Measurements from ENCODE around the gene METTL8. TPM values are rescaled to one million over a fixed set of nuclear protein-coding genes. Genes with fewer than 3 reads are reported as not detected.
"Not testable (repeated sequence)": the region's sequence is repeated elsewhere in the genome, so short reads cannot be mapped to it uniquely, and the experiment has no call there.

Gene METTL8
- total RNA-seq, 2 experiments from 2014 or later: 43.4 to 44.8 TPM

GRCh38 chr2:171387052-171387451 lies 46.7 kb downstream of the METTL8 start:
- ATAC-seq: no peak
- Mint-ChIP-seq H3K27ac (no peak overlapping the region), H3K4me3 (no peak overlapping the region), H3K9me3 (peaks cover 5% of the 10 kb centered on the region), H3K4me1 (ENCODE audit: low read depth) (peaks cover 20% of the 10 kb centered on the region), H3K27me3 (no peaks in the 10 kb centered on the region), H3K36me3 (ENCODE audit: low read depth) (peaks cover 39% of the 10 kb centered on the region)
- ChIA-PET POLR2A (no interaction called here), CTCF (no interaction called here)
- DNase-seq: no peak
- intact Hi-C loops (cut with micrococcal nuclease): no loop called here
- TF ChIP-seq CTCF (IDR thresholded peaks at IDR 0.05): no peak

DNA sequence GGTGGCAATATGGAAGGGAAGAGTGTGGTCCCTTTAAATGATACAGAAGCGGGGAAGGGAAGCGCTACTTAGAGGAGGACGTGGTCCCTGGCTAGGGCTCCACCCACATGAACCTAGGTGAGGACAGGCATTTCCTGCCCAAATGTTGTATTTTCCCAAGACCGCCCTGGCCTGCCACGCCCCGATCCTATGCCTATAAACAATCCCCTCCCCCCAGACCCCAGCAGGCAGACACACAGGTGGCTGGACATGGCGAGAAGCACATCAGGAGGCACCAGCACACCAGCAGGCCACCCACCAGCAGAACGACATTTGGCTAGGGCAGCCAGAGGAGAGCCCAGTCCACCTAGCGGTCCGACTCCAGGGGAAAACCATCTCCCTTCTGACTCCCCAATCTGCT lies 47.2 kb downstream of the METTL8 start:
- Mint-ChIP-seq H3K27ac (no peak overlapping the region), H3K27me3 (no peaks in the 10 kb centered on the region), H3K36me3 (ENCODE audit: low read depth) (peaks cover 39% of the 10 kb centered on the region), H3K4me1 (ENCODE audit: low read depth) (peaks cover 18% of the 10 kb centered on the region), H3K4me3 (no peak overlapping the region), H3K9me3 (peaks cover 5% of the 10 kb centered on the region)
- DNase-seq: no peak
- ChIA-PET POLR2A (interaction anchor here (1.3 kb wide), 1 partner anchor 24 kb away, joined by 3 read pairs; no protein-coding TSS in a partner anchor), CTCF (no interaction called here)
- TF ChIP-seq CTCF (IDR thresholded peaks at IDR 0.05): no peak
- ATAC-seq: no peak
- intact Hi-C loops (cut with micrococcal nuclease): no loop called here

GRCh38 chr2:171383134-171383533 lies 50.7 kb downstream of the METTL8 start:
- Mint-ChIP-seq H3K4me1 (ENCODE audit: low read depth) (peaks cover 4% of the 10 kb centered on the region), H3K36me3 (ENCODE audit: low read depth) (peaks cover 54% of the 10 kb centered on the region), H3K27me3 (no peaks in the 10 kb centered on the region), H3K4me3 (no peak overlapping the region), H3K9me3 (peaks cover 22% of the 10 kb centered on the region), H3K27ac (no peak overlapping the region)
- ChIA-PET POLR2A (no interaction called here), CTCF (no interaction called here)
- TF ChIP-seq CTCF (IDR thresholded peaks at IDR 0.05): no peak
- DNase-seq: no peak
- no peak for ATAC-seq
- intact Hi-C loops (cut with micrococcal nuclease): no loop called here

- DNase-seq; H3K4me3 Mint-ChIP-seq; intact Hi-C loops (cut with micrococcal nuclease); POLR2A ChIA-PET; H3K27me3 Mint-ChIP-seq; CTCF ChIA-PET; H3K27ac Mint-ChIP-seq; ATAC-seq: not testable (repeated sequence)
- H3K4me1 Mint-ChIP-seq (ENCODE audit: low read depth): peaks cover 12% of the 10 kb centered on the region
- H3K36me3 Mint-ChIP-seq (ENCODE audit: low read depth): peaks cover 60% of the 10 kb centered on the region
- H3K9me3 Mint-ChIP-seq: peaks cover 24% of the 10 kb centered on the region
Observed at GRCh38 chr2:171382175-171382574, 51.6 kb downstream of the METTL8 start.

DNA sequence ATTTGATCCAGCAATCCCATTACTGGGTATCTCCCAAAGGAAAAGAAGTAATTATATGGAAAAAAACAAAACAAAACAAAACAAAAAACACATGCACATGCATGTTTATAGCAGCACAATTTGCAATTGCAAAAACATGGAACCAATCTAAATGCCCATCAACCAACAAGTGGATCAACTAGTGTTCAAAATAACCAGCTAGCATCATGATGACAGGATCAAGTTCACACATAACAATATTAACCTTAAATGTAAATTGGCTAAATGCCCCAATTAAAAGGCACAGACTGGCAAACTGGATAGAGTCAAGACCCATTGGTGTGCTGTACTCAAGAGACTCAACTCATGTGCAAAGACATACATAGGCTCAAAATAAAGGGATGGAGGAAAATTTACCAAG lies 55.9 kb downstream of the METTL8 start:
- POLR2A ChIA-PET; ATAC-seq; H3K4me1 Mint-ChIP-seq (ENCODE audit: low read depth); H3K4me3 Mint-ChIP-seq; H3K27me3 Mint-ChIP-seq; H3K27ac Mint-ChIP-seq; DNase-seq; intact Hi-C loops (cut with micrococcal nuclease): not testable (repeated sequence)
- CTCF ChIA-PET: interaction anchor here (2.0 kb wide), 1 partner anchor 39 kb away, joined by 6 read pairs; no protein-coding TSS in a partner anchor
- Mint-ChIP-seq H3K36me3 (ENCODE audit: low read depth) (peaks cover 68% of the 10 kb centered on the region), H3K9me3 (peaks cover 40% of the 10 kb centered on the region)

DNA sequence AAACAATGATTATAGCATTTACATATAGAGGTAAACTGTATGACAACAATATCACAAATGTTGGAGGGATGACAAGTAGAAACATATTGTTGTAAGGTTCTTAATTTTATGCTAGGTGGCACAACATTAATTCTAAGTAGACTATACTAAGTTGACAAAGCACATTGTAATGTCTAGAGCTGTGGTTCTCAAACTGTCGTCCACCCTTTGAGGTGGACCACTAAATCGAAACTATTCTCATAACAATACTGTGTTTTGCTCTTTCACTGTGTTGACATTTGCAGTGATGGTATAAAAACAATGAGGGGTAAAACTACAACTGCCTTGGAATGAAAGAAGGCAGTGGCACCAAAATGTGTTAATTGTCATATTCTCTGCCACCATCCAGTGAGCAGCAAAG lies 66.1 kb downstream of the METTL8 start:
- CTCF ChIA-PET: no interaction called here
- no peak overlapping the region for H3K4me3 Mint-ChIP-seq
- no peaks in the 10 kb centered on the region for H3K27me3 Mint-ChIP-seq
- H3K9me3 Mint-ChIP-seq: peaks cover 13% of the 10 kb centered on the region
- H3K27ac Mint-ChIP-seq: no peak overlapping the region
- POLR2A ChIA-PET: no interaction called here
- no peak for TF ChIP-seq CTCF (IDR thresholded peaks at IDR 0.05)
- intact Hi-C loops (cut with micrococcal nuclease): no loop called here
- no peak for ATAC-seq
- DNase-seq: no peak
- H3K36me3 Mint-ChIP-seq (ENCODE audit: low read depth): peaks cover 14% of the 10 kb centered on the region
- H3K4me1 Mint-ChIP-seq (ENCODE audit: low read depth): no peaks in the 10 kb centered on the region
